ENCODE measurements around the gene PRKG1.

PRKG1 gene

GRCh38 chr10:51230887-51231585, 156.7 kb downstream of the PRKG1 start:
- no peaks in the 10 kb centered on the region for H3K36me3 Mint-ChIP-seq (ENCODE audit: low read depth)
- H3K27me3 Mint-ChIP-seq = no peaks in the 10 kb centered on the region
- no peak for DNase-seq
- no peak overlapping the region for H3K27ac Mint-ChIP-seq
- no peaks in the 10 kb centered on the region for H3K4me1 Mint-ChIP-seq (ENCODE audit: low read depth)
- no peaks in the 10 kb centered on the region for H3K9me3 Mint-ChIP-seq
- no peak overlapping the region for H3K4me3 Mint-ChIP-seq

GRCh38 chr10:51231754-51232153, 157.5 kb downstream of the PRKG1 start:
- Mint-ChIP-seq H3K36me3 (ENCODE audit: low read depth) (no peaks in the 10 kb centered on the region), H3K9me3 (no peaks in the 10 kb centered on the region), H3K4me1 (ENCODE audit: low read depth) (no peaks in the 10 kb centered on the region), H3K4me3 (no peak overlapping the region), H3K27me3 (no peaks in the 10 kb centered on the region), H3K27ac (no peak overlapping the region)
- DNase-seq = no peak

- Mint-ChIP-seq H3K36me3 (ENCODE audit: low read depth) (no peaks in the 10 kb centered on the region), H3K9me3 (no peaks in the 10 kb centered on the region), H3K4me3 (no peak overlapping the region), H3K27me3 (no peaks in the 10 kb centered on the region), H3K27ac (no peak overlapping the region), H3K4me1 (ENCODE audit: low read depth) (no peaks in the 10 kb centered on the region)
- no peak for DNase-seq
Observed at GRCh38 chr10:51233337-51234100, 159.2 kb downstream of the PRKG1 start.

GRCh38 chr10:51235865-51236264, 161.6 kb downstream of the PRKG1 start:
- Mint-ChIP-seq H3K4me3 (no peak overlapping the region), H3K27me3 (no peaks in the 10 kb centered on the region), H3K9me3 (no peaks in the 10 kb centered on the region), H3K4me1 (ENCODE audit: low read depth) (no peaks in the 10 kb centered on the region), H3K27ac (no peak overlapping the region), H3K36me3 (ENCODE audit: low read depth) (no peaks in the 10 kb centered on the region)
- no peak for DNase-seq

- Mint-ChIP-seq H3K4me1 (ENCODE audit: low read depth) (no peaks in the 10 kb centered on the region), H3K9me3 (no peaks in the 10 kb centered on the region), H3K36me3 (ENCODE audit: low read depth) (no peaks in the 10 kb centered on the region), H3K27me3 (no peaks in the 10 kb centered on the region), H3K4me3 (no peak overlapping the region), H3K27ac (no peak overlapping the region)
- no peak for DNase-seq
Observed at GRCh38 chr10:51239006-51239405, 164.7 kb downstream of the PRKG1 start.

- Mint-ChIP-seq H3K27me3 (no peaks in the 10 kb centered on the region), H3K4me1 (ENCODE audit: low read depth) (no peaks in the 10 kb centered on the region), H3K9me3 (no peaks in the 10 kb centered on the region), H3K4me3 (no peak overlapping the region), H3K36me3 (ENCODE audit: low read depth) (no peaks in the 10 kb centered on the region), H3K27ac (no peak overlapping the region)
- no peak for DNase-seq
Observed at GRCh38 chr10:51241461-51241860, 167.2 kb downstream of the PRKG1 start.

- no peaks in the 10 kb centered on the region for H3K9me3 Mint-ChIP-seq
- H3K36me3 Mint-ChIP-seq (ENCODE audit: low read depth) = no peaks in the 10 kb centered on the region
- H3K4me3 Mint-ChIP-seq = no peak overlapping the region
- H3K27me3 Mint-ChIP-seq = no peaks in the 10 kb centered on the region
- no peak for DNase-seq
- H3K4me1 Mint-ChIP-seq (ENCODE audit: low read depth) = no peaks in the 10 kb centered on the region
- H3K27ac Mint-ChIP-seq = no peak overlapping the region
Observed at GRCh38 chr10:51242393-51242792, 168.1 kb downstream of the PRKG1 start.

- Mint-ChIP-seq H3K9me3 (no peaks in the 10 kb centered on the region), H3K27me3 (no peaks in the 10 kb centered on the region), H3K4me3 (no peak overlapping the region), H3K27ac (no peak overlapping the region), H3K4me1 (ENCODE audit: low read depth) (no peaks in the 10 kb centered on the region), H3K36me3 (ENCODE audit: low read depth) (no peaks in the 10 kb centered on the region)
- DNase-seq = no peak
Observed at GRCh38 chr10:51244309-51244708, 170.0 kb downstream of the PRKG1 start.

- Mint-ChIP-seq H3K27me3 (no peaks in the 10 kb centered on the region), H3K27ac (no peak overlapping the region), H3K4me3 (no peak overlapping the region), H3K36me3 (ENCODE audit: low read depth) (no peaks in the 10 kb centered on the region), H3K4me1 (ENCODE audit: low read depth) (no peaks in the 10 kb centered on the region), H3K9me3 (no peaks in the 10 kb centered on the region)
- no peak for DNase-seq
Observed at GRCh38 chr10:51244748-51245490, 170.6 kb downstream of the PRKG1 start.

- Mint-ChIP-seq H3K27me3 (no peaks in the 10 kb centered on the region), H3K4me3 (no peak overlapping the region), H3K27ac (no peak overlapping the region), H3K36me3 (ENCODE audit: low read depth) (no peaks in the 10 kb centered on the region), H3K9me3 (no peaks in the 10 kb centered on the region), H3K4me1 (ENCODE audit: low read depth) (no peaks in the 10 kb centered on the region)
- DNase-seq = no peak
Observed at GRCh38 chr10:51246156-51246555, 171.9 kb downstream of the PRKG1 start.

- Mint-ChIP-seq H3K27ac (no peak overlapping the region), H3K4me3 (no peak overlapping the region), H3K4me1 (ENCODE audit: low read depth) (no peaks in the 10 kb centered on the region), H3K36me3 (ENCODE audit: low read depth) (no peaks in the 10 kb centered on the region), H3K27me3 (no peaks in the 10 kb centered on the region), H3K9me3 (no peaks in the 10 kb centered on the region)
- DNase-seq = no peak
Observed at GRCh38 chr10:51250278-51250920, 176.1 kb downstream of the PRKG1 start.

GRCh38 chr10:51251110-51251509, 176.8 kb downstream of the PRKG1 start:
- H3K4me1 Mint-ChIP-seq (ENCODE audit: low read depth) = no peaks in the 10 kb centered on the region
- H3K27ac Mint-ChIP-seq = no peak overlapping the region
- no peaks in the 10 kb centered on the region for H3K9me3 Mint-ChIP-seq
- no peaks in the 10 kb centered on the region for H3K27me3 Mint-ChIP-seq
- no peak overlapping the region for H3K4me3 Mint-ChIP-seq
- H3K36me3 Mint-ChIP-seq (ENCODE audit: low read depth) = no peaks in the 10 kb centered on the region
- DNase-seq = no peak

- Mint-ChIP-seq H3K9me3 (no peaks in the 10 kb centered on the region), H3K27me3 (no peaks in the 10 kb centered on the region), H3K27ac (no peak overlapping the region), H3K4me3 (no peak overlapping the region), H3K36me3 (ENCODE audit: low read depth) (no peaks in the 10 kb centered on the region), H3K4me1 (ENCODE audit: low read depth) (no peaks in the 10 kb centered on the region)
- DNase-seq = no peak
Observed at GRCh38 chr10:51255381-51255780, 181.1 kb downstream of the PRKG1 start.

- Mint-ChIP-seq H3K4me1 (ENCODE audit: low read depth) (no peaks in the 10 kb centered on the region), H3K4me3 (no peak overlapping the region), H3K27me3 (no peaks in the 10 kb centered on the region), H3K27ac (no peak overlapping the region), H3K36me3 (ENCODE audit: low read depth) (no peaks in the 10 kb centered on the region), H3K9me3 (no peaks in the 10 kb centered on the region)
- no peak for DNase-seq
Observed at GRCh38 chr10:51257511-51258248, 183.4 kb downstream of the PRKG1 start.
